ENCODE data around the gene FLAD1.
A peak's percentile ranks its signal among the peaks of the same experiment; 100 is the strongest.
"Not testable (repeated sequence)": the region's sequence is repeated elsewhere in the genome, so short reads cannot be mapped to it uniquely, and the experiment has no call there.

Gene FLAD1

DNA sequence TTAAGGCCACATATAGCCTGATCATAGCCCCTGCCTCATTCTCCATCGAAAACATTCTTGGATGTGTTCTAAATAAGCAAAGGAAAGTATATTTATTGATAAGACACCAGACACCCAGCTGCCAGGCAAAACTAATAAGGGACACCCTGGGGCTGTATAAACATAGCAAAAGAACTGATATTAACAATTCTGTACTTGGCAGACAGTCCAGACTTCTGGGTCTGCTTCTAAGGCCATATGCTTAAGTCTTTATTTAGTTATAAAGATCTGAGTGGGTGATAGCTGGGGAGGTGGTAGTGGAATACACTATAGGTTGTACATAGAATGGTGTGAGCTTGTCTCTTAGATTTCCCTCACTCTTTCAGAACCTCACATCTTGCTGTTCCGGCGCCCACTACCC lies 4.8 kb upstream of the FLAD1 start (continued):
- TF ChIP-seq, protein P1, sequence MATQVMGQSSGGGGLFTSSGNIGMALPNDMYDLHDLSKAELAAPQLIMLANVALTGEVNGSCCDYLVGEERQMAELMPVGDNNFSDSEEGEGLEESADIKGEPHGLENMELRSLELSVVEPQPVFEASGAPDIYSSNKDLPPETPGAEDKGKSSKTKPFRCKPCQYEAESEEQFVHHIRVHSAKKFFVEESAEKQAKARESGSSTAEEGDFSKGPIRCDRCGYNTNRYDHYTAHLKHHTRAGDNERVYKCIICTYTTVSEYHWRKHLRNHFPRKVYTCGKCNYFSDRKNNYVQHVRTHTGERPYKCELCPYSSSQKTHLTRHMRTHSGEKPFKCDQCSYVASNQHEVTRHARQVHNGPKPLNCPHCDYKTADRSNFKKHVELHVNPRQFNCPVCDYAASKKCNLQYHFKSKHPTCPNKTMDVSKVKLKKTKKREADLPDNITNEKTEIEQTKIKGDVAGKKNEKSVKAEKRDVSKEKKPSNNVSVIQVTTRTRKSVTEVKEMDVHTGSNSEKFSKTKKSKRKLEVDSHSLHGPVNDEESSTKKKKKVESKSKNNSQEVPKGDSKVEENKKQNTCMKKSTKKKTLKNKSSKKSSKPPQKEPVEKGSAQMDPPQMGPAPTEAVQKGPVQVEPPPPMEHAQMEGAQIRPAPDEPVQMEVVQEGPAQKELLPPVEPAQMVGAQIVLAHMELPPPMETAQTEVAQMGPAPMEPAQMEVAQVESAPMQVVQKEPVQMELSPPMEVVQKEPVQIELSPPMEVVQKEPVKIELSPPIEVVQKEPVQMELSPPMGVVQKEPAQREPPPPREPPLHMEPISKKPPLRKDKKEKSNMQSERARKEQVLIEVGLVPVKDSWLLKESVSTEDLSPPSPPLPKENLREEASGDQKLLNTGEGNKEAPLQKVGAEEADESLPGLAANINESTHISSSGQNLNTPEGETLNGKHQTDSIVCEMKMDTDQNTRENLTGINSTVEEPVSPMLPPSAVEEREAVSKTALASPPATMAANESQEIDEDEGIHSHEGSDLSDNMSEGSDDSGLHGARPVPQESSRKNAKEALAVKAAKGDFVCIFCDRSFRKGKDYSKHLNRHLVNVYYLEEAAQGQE (tag by site-specific recombination; IDR thresholded peaks at IDR 0.05): no peak
- TF ChIP-seq ZNF571 (tag by site-specific recombination; IDR thresholded peaks at IDR 0.05) (no peak), MZF1 (tag by site-specific recombination; IDR thresholded peaks at IDR 0.05; ENCODE audit: borderline replicate concordance) (no peak), OSR2 (tag by site-specific recombination; IDR thresholded peaks at IDR 0.05) (no peak), ZFP41 (tag by site-specific recombination; IDR thresholded peaks at IDR 0.05; ENCODE audit: borderline replicate concordance) (no peak), GLI4 (tag by site-specific recombination; IDR thresholded peaks at IDR 0.05) (no peak)

DNA sequence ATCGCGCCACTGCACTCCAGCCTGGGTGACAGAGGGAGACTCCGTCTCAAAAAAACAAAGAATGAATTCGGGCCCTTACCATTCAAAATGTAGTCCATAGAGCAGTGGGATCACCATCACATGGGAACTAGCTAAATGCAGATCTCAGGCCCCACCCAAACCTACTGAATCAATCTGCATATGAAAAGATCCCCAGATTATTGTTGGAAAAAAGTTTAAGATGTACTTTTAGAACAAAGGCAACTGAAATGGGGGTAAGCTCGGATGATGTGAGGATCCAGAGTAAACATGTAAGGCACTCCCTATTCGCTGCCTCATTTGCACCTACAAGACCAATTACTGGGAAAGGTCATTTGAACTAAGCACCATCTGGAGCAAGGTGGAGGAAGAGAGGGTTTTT lies 803 bp upstream of the FLAD1 start:
- TF ChIP-seq ZNF660 (tag by site-specific recombination; IDR thresholded peaks at IDR 0.05): no peak
- TF ChIP-seq, protein P2, sequence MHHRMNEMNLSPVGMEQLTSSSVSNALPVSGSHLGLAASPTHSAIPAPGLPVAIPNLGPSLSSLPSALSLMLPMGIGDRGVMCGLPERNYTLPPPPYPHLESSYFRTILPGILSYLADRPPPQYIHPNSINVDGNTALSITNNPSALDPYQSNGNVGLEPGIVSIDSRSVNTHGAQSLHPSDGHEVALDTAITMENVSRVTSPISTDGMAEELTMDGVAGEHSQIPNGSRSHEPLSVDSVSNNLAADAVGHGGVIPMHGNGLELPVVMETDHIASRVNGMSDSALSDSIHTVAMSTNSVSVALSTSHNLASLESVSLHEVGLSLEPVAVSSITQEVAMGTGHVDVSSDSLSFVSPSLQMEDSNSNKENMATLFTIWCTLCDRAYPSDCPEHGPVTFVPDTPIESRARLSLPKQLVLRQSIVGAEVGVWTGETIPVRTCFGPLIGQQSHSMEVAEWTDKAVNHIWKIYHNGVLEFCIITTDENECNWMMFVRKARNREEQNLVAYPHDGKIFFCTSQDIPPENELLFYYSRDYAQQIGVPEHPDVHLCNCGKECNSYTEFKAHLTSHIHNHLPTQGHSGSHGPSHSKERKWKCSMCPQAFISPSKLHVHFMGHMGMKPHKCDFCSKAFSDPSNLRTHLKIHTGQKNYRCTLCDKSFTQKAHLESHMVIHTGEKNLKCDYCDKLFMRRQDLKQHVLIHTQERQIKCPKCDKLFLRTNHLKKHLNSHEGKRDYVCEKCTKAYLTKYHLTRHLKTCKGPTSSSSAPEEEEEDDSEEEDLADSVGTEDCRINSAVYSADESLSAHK (tag by site-specific recombination; IDR thresholded peaks at IDR 0.05): no peak
- TF ChIP-seq ZBTB1 (tag by site-specific recombination; IDR thresholded peaks at IDR 0.05): no peak
- TF ChIP-seq ZNF670 (tag by site-specific recombination; IDR thresholded peaks at IDR 0.05; ENCODE audit: low read depth): no peak
- peak overlapping the region; percentile 23 for H3K4me3 ChIP-seq (ENCODE audit: low read depth, low read length)
- peaks cover 4 to 34% of the 10 kb centered on the region in 2 experiments; a peak in 2 of 3 replicates for H3K36me3 ChIP-seq (ENCODE audit: control insufficient read depth in 2 of 2, insufficient read depth in 1 of 2, low read length in 2 of 2)
- H3K27ac ChIP-seq (ENCODE audit: extremely low read depth, low read depth, low read length): peak overlapping the region; percentile 73
- no peaks in the 10 kb centered on the region for H3K4me1 ChIP-seq (ENCODE audit: control insufficient read depth, insufficient read depth, low read length)
- POLR2A ChIA-PET: interaction anchor here (0.6 to 3.3 kb wide), 8 partner anchors 10 to 22 kb away, joined by 3 to 66 read pairs (median 4); partner anchors contain the start of genes CKS1B, LENEP, PYGO2 and SHC1
- CTCF ChIA-PET: interaction anchor here (0.5 to 3.6 kb wide), 10 partner anchors 12 to 1337 kb away, joined by 3 to 55 read pairs (median 4); partner anchors contain the start of genes LENEP, PBXIP1, PYGO2 and SHC1
- no peaks in the 10 kb centered on the region for H3K9me3 ChIP-seq (ENCODE audit: control insufficient read depth, insufficient read depth, low read depth, low read length)

DNA sequence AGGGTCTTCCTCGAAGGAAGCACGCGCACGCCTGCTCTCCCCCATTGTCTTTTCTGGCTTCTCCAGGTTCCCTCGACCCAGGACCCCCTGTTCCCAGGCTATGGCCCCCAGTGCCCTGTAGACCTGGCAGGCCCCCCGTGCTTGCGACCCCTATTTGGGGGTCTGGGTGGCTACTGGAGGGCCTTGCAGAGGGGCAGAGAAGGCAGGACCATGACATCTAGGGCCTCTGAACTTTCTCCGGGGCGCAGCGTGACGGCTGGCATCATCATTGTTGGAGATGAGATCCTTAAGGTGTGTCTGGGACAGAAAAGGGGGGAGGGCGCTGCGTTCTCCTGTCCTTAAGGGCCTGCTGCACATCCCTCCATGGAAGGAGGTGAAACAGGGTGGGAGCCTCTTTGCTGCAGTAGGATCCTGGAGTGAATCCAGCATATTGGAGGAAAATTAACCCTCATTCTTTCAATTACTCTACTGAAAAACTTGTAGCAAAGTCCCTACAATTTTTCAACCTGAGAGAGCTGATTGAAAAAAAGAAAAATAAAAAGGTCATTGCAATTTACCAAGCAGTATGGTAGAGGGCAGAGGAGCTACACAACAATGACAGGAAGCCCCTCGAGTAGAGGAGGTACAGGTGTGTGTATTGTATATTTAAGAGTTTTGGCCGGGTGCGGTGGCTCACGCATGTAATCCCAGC lies 777 bp downstream of the FLAD1 start:
- Histone ChIP-seq H3K9me3 (ENCODE audit: control insufficient read depth, insufficient read depth, low read depth, low read length) (no peaks in the 10 kb centered on the region), H3K4me3 (ENCODE audit: low read depth, low read length) (peak overlapping the region; percentile 70), H3K4me1 (ENCODE audit: control insufficient read depth, insufficient read depth, low read length) (no peaks in the 10 kb centered on the region), H3K27ac (ENCODE audit: extremely low read depth, low read depth, low read length) (peak overlapping the region; percentile 62), H3K36me3 (ENCODE audit: control insufficient read depth in 2 of 2, insufficient read depth in 1 of 2, low read length in 2 of 2) (peaks cover 7 to 39% of the 10 kb centered on the region in 2 experiments; a peak in 2 of 3 replicates)
- TF ChIP-seq ZNF214 (tag by site-specific recombination; IDR thresholded peaks at IDR 0.05; ENCODE audit: borderline replicate concordance): no peak
- TF ChIP-seq SP2 (tag by site-specific recombination; IDR thresholded peaks at IDR 0.05): peak; percentile 30; the same call in 1 of the 2 replicates
- TF ChIP-seq ZNF138 (tag by site-specific recombination; IDR thresholded peaks at IDR 0.05; ENCODE audit: borderline replicate concordance): no peak
- no peak for TF ChIP-seq GFI1B (tag by site-specific recombination; IDR thresholded peaks at IDR 0.05)
- no peak for TF ChIP-seq ZFHX2 (tag by site-specific recombination; conservative IDR thresholded peaks at IDR 0.05)
- TF ChIP-seq ZNF132 (tag by site-specific recombination; IDR thresholded peaks at IDR 0.05; ENCODE audit: borderline replicate concordance): no peak
- TF ChIP-seq, protein P3, sequence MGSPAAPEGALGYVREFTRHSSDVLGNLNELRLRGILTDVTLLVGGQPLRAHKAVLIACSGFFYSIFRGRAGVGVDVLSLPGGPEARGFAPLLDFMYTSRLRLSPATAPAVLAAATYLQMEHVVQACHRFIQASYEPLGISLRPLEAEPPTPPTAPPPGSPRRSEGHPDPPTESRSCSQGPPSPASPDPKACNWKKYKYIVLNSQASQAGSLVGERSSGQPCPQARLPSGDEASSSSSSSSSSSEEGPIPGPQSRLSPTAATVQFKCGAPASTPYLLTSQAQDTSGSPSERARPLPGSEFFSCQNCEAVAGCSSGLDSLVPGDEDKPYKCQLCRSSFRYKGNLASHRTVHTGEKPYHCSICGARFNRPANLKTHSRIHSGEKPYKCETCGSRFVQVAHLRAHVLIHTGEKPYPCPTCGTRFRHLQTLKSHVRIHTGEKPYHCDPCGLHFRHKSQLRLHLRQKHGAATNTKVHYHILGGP (tag by site-specific recombination; IDR thresholded peaks at IDR 0.05): no peak
- ChIA-PET POLR2A (interaction anchor here (0.7 to 3.3 kb wide), 17 partner anchors 9 to 326 kb away, joined by 3 to 66 read pairs (median 6); partner anchors contain the start of genes ADAM15, CKS1B, LENEP and PBXIP1), CTCF (interaction anchor here (0.6 to 3.6 kb wide), 7 partner anchors 10 to 1057 kb away, joined by 3 to 55 read pairs (median 4); partner anchors contain the start of genes CKS1B and LENEP)

DNA sequence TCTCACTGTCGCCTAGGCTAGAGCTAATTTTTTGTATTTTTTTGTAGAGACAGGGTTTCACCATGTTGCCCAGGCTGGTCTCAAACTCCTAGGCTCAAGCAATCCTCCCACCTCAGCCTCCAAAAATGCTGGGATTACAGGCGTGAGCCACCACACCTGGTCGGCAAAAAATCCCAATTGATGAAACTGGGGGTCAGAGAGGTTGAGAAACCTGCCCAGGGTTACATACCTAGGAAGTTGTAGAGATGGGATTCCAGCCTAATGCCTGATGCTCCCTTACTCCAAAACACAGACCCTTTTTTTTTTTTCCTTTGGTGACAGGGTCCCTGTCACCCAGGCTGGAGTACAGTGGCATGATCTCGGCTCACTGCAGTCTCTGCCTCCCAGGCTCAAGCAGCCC lies 3.6 kb downstream of the FLAD1 start:
- H3K4me3 ChIP-seq (ENCODE audit: low read depth, low read length); H3K9me3 ChIP-seq (ENCODE audit: control insufficient read depth, insufficient read depth, low read depth, low read length); H3K4me1 ChIP-seq (ENCODE audit: control insufficient read depth, insufficient read depth, low read length); H3K27ac ChIP-seq (ENCODE audit: extremely low read depth, low read depth, low read length): not testable (repeated sequence)
- ChIA-PET POLR2A (interaction anchor here (0.7 kb wide), 1 partner anchor 15 kb away, joined by 3 read pairs; no protein-coding TSS in a partner anchor), CTCF (interaction anchor here (1.4 to 2.6 kb wide), 3 partner anchors 12 to 31 kb away, joined by 3 to 15 read pairs (median 5); partner anchors contain the start of gene PBXIP1)
- H3K36me3 ChIP-seq (ENCODE audit: control insufficient read depth in 2 of 2, insufficient read depth in 1 of 2, low read length in 2 of 2): peaks cover 7 to 47% of the 10 kb centered on the region in 2 experiments; a peak in 2 of 3 replicates

All from HEK293 (cell line).